Panc1 (cell line): ENCODE results near the gene PRRC1. TPM values are rescaled to one million over a fixed set of nuclear protein-coding genes. Genes with fewer than 3 reads are reported as not detected.

Experiments
- ATAC-seq: fragments of 200-7000 bp; cut with Tn5 transposase; 2 replicates; pipeline ENCODE4 v1.9.1; 2020; ENCODE audit warnings: mild to moderate bottlenecking, moderate library complexity
- BruUV-seq: library from RNA; stranded (reverse); fragments of 400-500 nt; replicated peaks from 2 replicates; lab custom pipeline; 2021; lab: Mats Ljungman, UMichigan
- CTCF ChIA-PET: fragments of 300-600 bp; sonication (Branson Sonifier 250); formaldehyde crosslinking; loops from one replicate; lab custom pipeline; 2022; ENCODE audit warnings: antibody characterized with exemption; lab: Charles Lee
- POLR2A ChIA-PET: fragments of 300-600 bp; sonication (Branson Sonifier 250); formaldehyde crosslinking; loops from one replicate; lab custom pipeline; 2022; ENCODE audit warnings: antibody characterized with exemption; lab: Charles Lee
- DNase-seq: peaks from one replicate; pipeline ENCODE4 v3.0.0-alpha.2; 2010; ENCODE audit warnings: low read depth, low spot score
- H3K27ac ChIP-seq: 2 replicates; pipeline ENCODE4 v1.5.1; 2011; ENCODE audit warnings: mild to moderate bottlenecking, low read length, inconsistent platforms
- H3K27me3 ChIP-seq: fragments of 200-500 bp; sonication (Bioruptor generic); 2 replicates; pipeline ENCODE4 v1.6.0; 2014; ENCODE audit warnings: low read length, inconsistent platforms; ENCODE audit not compliant: control insufficient read depth, insufficient read depth
- H3K36me3 ChIP-seq: fragments of 200-500 bp; sonication (Bioruptor generic); 2 replicates; pipeline ENCODE4 v1.5.1; 2014; ENCODE audit warnings: inconsistent platforms, mild to moderate bottlenecking, low read length, moderate library complexity; ENCODE audit not compliant: control insufficient read depth, insufficient read depth
- H3K4me1 ChIP-seq: 2 replicates; pipeline ENCODE4 v1.5.1; 2011; ENCODE audit warnings: inconsistent platforms, mild to moderate bottlenecking, low read length, moderate library complexity; ENCODE audit not compliant: control insufficient read depth, insufficient read depth
- H3K4me3 ChIP-seq, 2 experiments: 2 replicates each; pipeline ENCODE4 v1.5.1; 2011 to 2012; ENCODE audit warnings: low read depth in 2 of 2, low read length in 2 of 2, mild to moderate bottlenecking in 2 of 2, inconsistent platforms in 1 of 2, moderate library complexity in 1 of 2
- H3K9me3 ChIP-seq: fragments of 200-500 bp; sonication (Bioruptor generic); 2 replicates; pipeline ENCODE4 v1.5.1; 2014; ENCODE audit warnings: low read depth, mild to moderate bottlenecking, inconsistent platforms, low read length, moderate library complexity; ENCODE audit not compliant: control insufficient read depth, insufficient read depth
- CTCF ChIP-seq: fragments of 450-650 bp; IDR thresholded peaks from 2 replicates; pipeline ENCODE4 v1.5.1; 2017; ENCODE audit warnings: mild to moderate bottlenecking
- POLR2AphosphoS5 ChIP-seq: IDR thresholded peaks from 2 replicates; pipeline ENCODE4 v1.6.1; 2012; ENCODE audit warnings: mild to moderate bottlenecking, low read depth, low read length, moderate library complexity
- REST ChIP-seq, 2 experiments: IDR thresholded peaks; 2 replicates each; pipeline ENCODE4 v1.6.1; 2011 to 2012; ENCODE audit warnings: low read depth in 2 of 2, control low read depth in 1 of 2, low read length in 1 of 2, mild to moderate bottlenecking in 1 of 2, moderate library complexity in 1 of 2; ENCODE audit not compliant: insufficient read depth in 1 of 2
- SIN3A ChIP-seq: IDR thresholded peaks from 2 replicates; pipeline ENCODE4 v1.6.1; 2012; ENCODE audit warnings: low read depth, mild to moderate bottlenecking, low read length, moderate library complexity, borderline replicate concordance; ENCODE audit not compliant: insufficient read depth
- TCF7L2 ChIP-seq: IDR thresholded peaks from 2 replicates; pipeline ENCODE4 v1.6.1; 2011; ENCODE audit warnings: mild to moderate bottlenecking, low read depth, low read length, inconsistent platforms
- in situ Hi-C: cut with HindIII; loops from 2 replicates; pipeline ENCODE4 v1.10.0; 2016; ENCODE audit warnings: low sequenced_read_pairs, low pct_unique_long_range_greater_than_20kb
- intact Hi-C: fragments of 100-400 bp; cut with micrococcal nuclease; formaldehyde crosslinking; loops from one replicate; pipeline ENCODE4 v1.10.0; 2022; ENCODE audit not compliant: unreplicated experiment
- total RNA-seq: library from RNA; stranded (reverse); gene quantifications from one replicate; pipeline ENCODE4 v1.2.1, GENCODE V29; 2021; ENCODE audit not compliant: unreplicated experiment

The PRRC1 gene
- total RNA-seq, 1 experiment from 2014 or later: 48.7 TPM

- TF ChIP-seq REST (IDR thresholded peaks at IDR 0.05; ENCODE audit: insufficient read depth in 1 of 2, low read depth in 2 of 2, low read length in 1 of 2) (no peak), SIN3A (no peak), TCF7L2 (no peak), POLR2AphosphoS5 (no peak)
- DNase-seq: no peak
- no peak overlapping the region for H3K27ac ChIP-seq
- POLR2A ChIA-PET: no interaction called here
- BruUV-seq: no TSS peak
- peaks cover 2% of the 10 kb centered on the region; the same call in 1 of the 2 replicates for H3K27me3 ChIP-seq
- ATAC-seq: no peak
- no peak overlapping the region for H3K4me3 ChIP-seq
- no peaks in the 10 kb centered on the region for H3K9me3 ChIP-seq
- CTCF ChIA-PET: no interaction called here
- no peaks in the 10 kb centered on the region for H3K4me1 ChIP-seq
- intact Hi-C loops (no loop called here), in situ Hi-C loops (no loop called here)
- H3K36me3 ChIP-seq: no peaks in the 10 kb centered on the region
These were observed 65.4 kb downstream of the PRRC1 start for GRCh38 chr5:127582773-127583370.

GRCh38 chr5:127583866-127584265 lies 66.4 kb downstream of the PRRC1 start:
- Histone ChIP-seq H3K36me3 (no peaks in the 10 kb centered on the region), H3K9me3 (no peaks in the 10 kb centered on the region), H3K4me1 (no peaks in the 10 kb centered on the region), H3K27ac (no peak overlapping the region), H3K27me3 (peaks cover 2% of the 10 kb centered on the region; the same call in 1 of the 2 replicates), H3K4me3 (no peak overlapping the region)
- ATAC-seq (no peak), DNase-seq (no peak)
- no peak for TF ChIP-seq POLR2AphosphoS5
- no peak for TF ChIP-seq SIN3A
- ChIA-PET POLR2A (no interaction called here), CTCF (no interaction called here)
- intact Hi-C loops (no loop called here), in situ Hi-C loops (no loop called here)
- no TSS peak for BruUV-seq

- intact Hi-C loops: no loop called here
- ChIA-PET POLR2A (no interaction called here), CTCF (no interaction called here)
- H3K4me3 ChIP-seq: no peak overlapping the region
- H3K27me3 ChIP-seq: peaks cover 2% of the 10 kb centered on the region; the same call in 1 of the 2 replicates
- no peaks in the 10 kb centered on the region for H3K36me3 ChIP-seq
- H3K9me3 ChIP-seq: no peaks in the 10 kb centered on the region
- DNase-seq: no peak
- in situ Hi-C loops: no loop called here
- no peak for ATAC-seq
- H3K4me1 ChIP-seq: no peaks in the 10 kb centered on the region
- TF ChIP-seq CTCF (no peak), REST (IDR thresholded peaks at IDR 0.05; ENCODE audit: insufficient read depth in 1 of 2, low read depth in 2 of 2, low read length in 1 of 2) (no peak), TCF7L2 (no peak), SIN3A (no peak), POLR2AphosphoS5 (no peak)
- BruUV-seq: no TSS peak
- no peak overlapping the region for H3K27ac ChIP-seq
These were observed 68.2 kb downstream of the PRRC1 start for GRCh38 chr5:127585661-127586060.
